GM23338 (cell line): Measurements from ENCODE around the gene ATP10D.

Experiments
- CREB1 ChIP-seq: fragments of 250-450 bp; sonication (Bioruptor Pico); IDR thresholded peaks from 2 replicates; pipeline ENCODE4 v1.5.0; 2020; ENCODE audit warnings: low read depth, mild to moderate bottlenecking, moderate library complexity
- EZH2 ChIP-seq: fragments of 200-600 bp; sonication (generic); IDR thresholded peaks from one replicate; pipeline ENCODE4 v1.8.0; 2017; ENCODE audit warnings: antibody characterized with exemption, mild to moderate bottlenecking, low read depth; ENCODE audit not compliant: unreplicated experiment
- EZH2phosphoT487 ChIP-seq: fragments of 200-600 bp; sonication (generic); IDR thresholded peaks from one replicate; pipeline ENCODE4 v1.8.1; 2018; ENCODE audit warnings: antibody characterized with exemption; ENCODE audit not compliant: unreplicated experiment
- JUNB ChIP-seq: IDR thresholded peaks from one replicate; pipeline ENCODE4 v1.6.1; 2016; ENCODE audit warnings: antibody characterized with exemption; ENCODE audit not compliant: unreplicated experiment
- NANOG ChIP-seq: IDR thresholded peaks from 2 replicates; pipeline ENCODE4 v1.6.1; 2016; ENCODE audit warnings: antibody characterized with exemption, borderline replicate concordance
- POLR2AphosphoS5 ChIP-seq: IDR thresholded peaks from 2 replicates; pipeline ENCODE4 v1.6.1; 2016; ENCODE audit warnings: antibody characterized with exemption, low read depth
- TF ChIP-seq, protein P1 (sequence below): IDR thresholded peaks from 2 replicates; pipeline ENCODE4 v1.6.1; 2016; ENCODE audit warnings: antibody characterized with exemption
- TF ChIP-seq, protein P2 (sequence below), 2 experiments: fragments of 200-600 bp in 1 of 2; sonication (generic) in 1 of 2; conservative IDR thresholded peaks; 2 replicates each; pipeline versions ENCODE4 v1.5.1 to v1.6.1; 2016 to 2017; ENCODE audit warnings: antibody characterized with exemption in 2 of 2, low read depth in 2 of 2, mild to moderate bottlenecking in 2 of 2, moderate library complexity in 1 of 2
- TF ChIP-seq, protein P3 (sequence below): IDR thresholded peaks from one replicate; pipeline ENCODE4 v1.6.1; 2018; ENCODE audit warnings: antibody characterized with exemption; ENCODE audit not compliant: unreplicated experiment

DNA sequence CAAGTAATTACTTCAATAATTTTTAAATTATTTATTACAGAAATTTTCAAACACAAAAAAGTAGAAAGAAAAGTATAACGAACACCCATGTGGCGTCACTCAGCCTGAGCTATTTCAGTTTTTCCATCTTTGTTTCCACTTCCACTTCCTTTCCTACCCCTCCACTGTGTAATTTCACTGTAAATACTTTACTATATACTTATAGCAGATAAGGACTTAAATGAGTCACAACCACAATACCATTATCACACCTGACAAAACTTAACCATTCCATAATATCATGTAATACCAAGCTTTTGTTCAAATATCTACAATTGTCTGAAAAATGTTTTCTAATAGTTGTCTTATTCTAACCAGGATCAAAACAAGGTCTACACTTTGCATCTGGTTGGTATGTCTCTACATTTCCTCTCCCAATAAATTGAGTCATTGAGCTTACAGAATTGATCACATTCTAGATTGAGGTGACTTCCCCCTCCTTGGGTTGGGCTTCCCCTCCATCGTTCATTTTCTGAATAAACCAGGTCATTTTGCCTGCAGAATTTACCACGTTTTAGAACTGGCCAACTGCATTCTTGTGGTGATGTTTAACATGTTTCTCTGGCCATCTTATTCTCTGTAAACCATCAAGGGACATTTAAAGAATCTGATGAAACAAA, 48.7 kb downstream of the ATP10D start:
- TF ChIP-seq, protein P1, sequence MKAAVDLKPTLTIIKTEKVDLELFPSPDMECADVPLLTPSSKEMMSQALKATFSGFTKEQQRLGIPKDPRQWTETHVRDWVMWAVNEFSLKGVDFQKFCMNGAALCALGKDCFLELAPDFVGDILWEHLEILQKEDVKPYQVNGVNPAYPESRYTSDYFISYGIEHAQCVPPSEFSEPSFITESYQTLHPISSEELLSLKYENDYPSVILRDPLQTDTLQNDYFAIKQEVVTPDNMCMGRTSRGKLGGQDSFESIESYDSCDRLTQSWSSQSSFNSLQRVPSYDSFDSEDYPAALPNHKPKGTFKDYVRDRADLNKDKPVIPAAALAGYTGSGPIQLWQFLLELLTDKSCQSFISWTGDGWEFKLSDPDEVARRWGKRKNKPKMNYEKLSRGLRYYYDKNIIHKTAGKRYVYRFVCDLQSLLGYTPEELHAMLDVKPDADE, result no peak
- TF ChIP-seq, protein P2, sequence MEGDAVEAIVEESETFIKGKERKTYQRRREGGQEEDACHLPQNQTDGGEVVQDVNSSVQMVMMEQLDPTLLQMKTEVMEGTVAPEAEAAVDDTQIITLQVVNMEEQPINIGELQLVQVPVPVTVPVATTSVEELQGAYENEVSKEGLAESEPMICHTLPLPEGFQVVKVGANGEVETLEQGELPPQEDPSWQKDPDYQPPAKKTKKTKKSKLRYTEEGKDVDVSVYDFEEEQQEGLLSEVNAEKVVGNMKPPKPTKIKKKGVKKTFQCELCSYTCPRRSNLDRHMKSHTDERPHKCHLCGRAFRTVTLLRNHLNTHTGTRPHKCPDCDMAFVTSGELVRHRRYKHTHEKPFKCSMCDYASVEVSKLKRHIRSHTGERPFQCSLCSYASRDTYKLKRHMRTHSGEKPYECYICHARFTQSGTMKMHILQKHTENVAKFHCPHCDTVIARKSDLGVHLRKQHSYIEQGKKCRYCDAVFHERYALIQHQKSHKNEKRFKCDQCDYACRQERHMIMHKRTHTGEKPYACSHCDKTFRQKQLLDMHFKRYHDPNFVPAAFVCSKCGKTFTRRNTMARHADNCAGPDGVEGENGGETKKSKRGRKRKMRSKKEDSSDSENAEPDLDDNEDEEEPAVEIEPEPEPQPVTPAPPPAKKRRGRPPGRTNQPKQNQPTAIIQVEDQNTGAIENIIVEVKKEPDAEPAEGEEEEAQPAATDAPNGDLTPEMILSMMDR (conservative IDR thresholded peaks at IDR 0.05; ENCODE audit: low read depth in 2 of 2), result no peak
- TF ChIP-seq JUNB (no peak), EZH2phosphoT487 (no peak), NANOG (no peak), CREB1 (CRISPR knock-in tag) (no peak), POLR2AphosphoS5 (no peak), EZH2 (no peak)
- TF ChIP-seq, protein P3, sequence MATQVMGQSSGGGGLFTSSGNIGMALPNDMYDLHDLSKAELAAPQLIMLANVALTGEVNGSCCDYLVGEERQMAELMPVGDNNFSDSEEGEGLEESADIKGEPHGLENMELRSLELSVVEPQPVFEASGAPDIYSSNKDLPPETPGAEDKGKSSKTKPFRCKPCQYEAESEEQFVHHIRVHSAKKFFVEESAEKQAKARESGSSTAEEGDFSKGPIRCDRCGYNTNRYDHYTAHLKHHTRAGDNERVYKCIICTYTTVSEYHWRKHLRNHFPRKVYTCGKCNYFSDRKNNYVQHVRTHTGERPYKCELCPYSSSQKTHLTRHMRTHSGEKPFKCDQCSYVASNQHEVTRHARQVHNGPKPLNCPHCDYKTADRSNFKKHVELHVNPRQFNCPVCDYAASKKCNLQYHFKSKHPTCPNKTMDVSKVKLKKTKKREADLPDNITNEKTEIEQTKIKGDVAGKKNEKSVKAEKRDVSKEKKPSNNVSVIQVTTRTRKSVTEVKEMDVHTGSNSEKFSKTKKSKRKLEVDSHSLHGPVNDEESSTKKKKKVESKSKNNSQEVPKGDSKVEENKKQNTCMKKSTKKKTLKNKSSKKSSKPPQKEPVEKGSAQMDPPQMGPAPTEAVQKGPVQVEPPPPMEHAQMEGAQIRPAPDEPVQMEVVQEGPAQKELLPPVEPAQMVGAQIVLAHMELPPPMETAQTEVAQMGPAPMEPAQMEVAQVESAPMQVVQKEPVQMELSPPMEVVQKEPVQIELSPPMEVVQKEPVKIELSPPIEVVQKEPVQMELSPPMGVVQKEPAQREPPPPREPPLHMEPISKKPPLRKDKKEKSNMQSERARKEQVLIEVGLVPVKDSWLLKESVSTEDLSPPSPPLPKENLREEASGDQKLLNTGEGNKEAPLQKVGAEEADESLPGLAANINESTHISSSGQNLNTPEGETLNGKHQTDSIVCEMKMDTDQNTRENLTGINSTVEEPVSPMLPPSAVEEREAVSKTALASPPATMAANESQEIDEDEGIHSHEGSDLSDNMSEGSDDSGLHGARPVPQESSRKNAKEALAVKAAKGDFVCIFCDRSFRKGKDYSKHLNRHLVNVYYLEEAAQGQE, result no peak
